ENCODE measurements around the gene PRPF18.

DNA sequence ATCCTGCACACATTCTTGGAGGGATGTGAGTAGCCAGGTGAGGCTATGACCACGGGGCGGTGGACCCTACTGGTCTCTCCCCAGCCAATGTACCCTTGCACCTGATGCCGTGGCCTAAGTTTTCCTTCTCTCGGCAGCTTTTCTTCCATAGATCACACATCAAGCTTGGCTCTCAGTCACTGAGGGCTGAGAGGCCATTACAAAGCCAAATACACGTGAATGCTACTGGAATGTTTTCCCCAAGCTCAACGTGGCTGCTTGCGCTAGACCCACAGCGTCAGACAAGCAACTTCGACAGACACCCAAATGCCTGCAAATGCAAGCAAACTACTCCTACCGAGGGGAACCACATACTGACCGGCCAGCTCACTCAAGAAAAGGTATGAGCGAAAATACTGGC lies 83.1 kb downstream of the PRPF18 start:
- TF ChIP-seq, protein P1, sequence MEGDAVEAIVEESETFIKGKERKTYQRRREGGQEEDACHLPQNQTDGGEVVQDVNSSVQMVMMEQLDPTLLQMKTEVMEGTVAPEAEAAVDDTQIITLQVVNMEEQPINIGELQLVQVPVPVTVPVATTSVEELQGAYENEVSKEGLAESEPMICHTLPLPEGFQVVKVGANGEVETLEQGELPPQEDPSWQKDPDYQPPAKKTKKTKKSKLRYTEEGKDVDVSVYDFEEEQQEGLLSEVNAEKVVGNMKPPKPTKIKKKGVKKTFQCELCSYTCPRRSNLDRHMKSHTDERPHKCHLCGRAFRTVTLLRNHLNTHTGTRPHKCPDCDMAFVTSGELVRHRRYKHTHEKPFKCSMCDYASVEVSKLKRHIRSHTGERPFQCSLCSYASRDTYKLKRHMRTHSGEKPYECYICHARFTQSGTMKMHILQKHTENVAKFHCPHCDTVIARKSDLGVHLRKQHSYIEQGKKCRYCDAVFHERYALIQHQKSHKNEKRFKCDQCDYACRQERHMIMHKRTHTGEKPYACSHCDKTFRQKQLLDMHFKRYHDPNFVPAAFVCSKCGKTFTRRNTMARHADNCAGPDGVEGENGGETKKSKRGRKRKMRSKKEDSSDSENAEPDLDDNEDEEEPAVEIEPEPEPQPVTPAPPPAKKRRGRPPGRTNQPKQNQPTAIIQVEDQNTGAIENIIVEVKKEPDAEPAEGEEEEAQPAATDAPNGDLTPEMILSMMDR (IDR thresholded peaks at IDR 0.05; ENCODE audit: low read length), result no peak
- TF ChIP-seq EZH2 (optimal IDR thresholded peaks at IDR 0.05; ENCODE audit: low read depth, low read length), result no peak
- TF ChIP-seq EZH2phosphoT487 (IDR thresholded peaks at IDR 0.05; ENCODE audit: low read length), result no peak
